Measurements from ENCODE around the gene NOTCH1.

GRCh38 chr9:136470792-136471469, 74.9 kb downstream of the NOTCH1 start:
- TF ChIP-seq CTCF (conservative IDR thresholded peaks at IDR 0.05; ENCODE audit: low read depth, low read length) (no peak), EZH2 (IDR thresholded peaks at IDR 0.05; ENCODE audit: borderline replicate concordance, low read depth, low read length, poor library complexity, severe bottlenecking) (no peak)

Data from A673 (cell line).